ENCODE measurements around the gene DCP1A.
A peak's percentile ranks its signal among the peaks of the same experiment; 100 is the strongest.
"Not testable (repeated sequence)": the region's sequence is repeated elsewhere in the genome, so short reads cannot be mapped to it uniquely, and the experiment has no call there.

DCP1A gene

DNA sequence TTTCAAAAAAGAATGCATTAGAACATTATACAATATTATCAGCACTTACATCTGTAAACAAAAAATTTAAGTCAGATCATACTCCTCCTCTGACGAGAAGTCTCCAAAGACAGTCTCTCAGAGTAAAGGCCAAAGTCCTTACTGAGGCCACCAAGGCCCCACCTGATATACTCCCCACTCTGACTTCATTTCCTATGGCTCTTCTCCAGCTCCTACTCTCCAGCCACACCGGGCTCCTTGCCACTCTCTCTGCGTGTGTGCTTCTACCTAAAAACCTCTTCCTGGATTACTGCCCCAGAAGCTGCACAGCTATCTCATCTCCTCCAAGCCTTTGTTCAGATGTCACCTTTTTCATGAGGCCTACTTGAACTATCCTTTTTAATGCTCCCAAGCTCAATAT is 5.0 kb downstream of the DCP1A start:
- Mint-ChIP-seq H3K9me3 (no peaks in the 10 kb centered on the region), H3K36me3 (ENCODE audit: low read depth) (peaks cover 64% of the 10 kb centered on the region), H3K27ac (peak overlapping the region; percentile 62), H3K4me1 (peaks cover 22% of the 10 kb centered on the region), H3K27me3 (ENCODE audit: low read depth, poor library complexity) (no peaks in the 10 kb centered on the region), H3K4me3 (no peak overlapping the region)
- DNase-seq: no peak
- TF ChIP-seq, protein P1, sequence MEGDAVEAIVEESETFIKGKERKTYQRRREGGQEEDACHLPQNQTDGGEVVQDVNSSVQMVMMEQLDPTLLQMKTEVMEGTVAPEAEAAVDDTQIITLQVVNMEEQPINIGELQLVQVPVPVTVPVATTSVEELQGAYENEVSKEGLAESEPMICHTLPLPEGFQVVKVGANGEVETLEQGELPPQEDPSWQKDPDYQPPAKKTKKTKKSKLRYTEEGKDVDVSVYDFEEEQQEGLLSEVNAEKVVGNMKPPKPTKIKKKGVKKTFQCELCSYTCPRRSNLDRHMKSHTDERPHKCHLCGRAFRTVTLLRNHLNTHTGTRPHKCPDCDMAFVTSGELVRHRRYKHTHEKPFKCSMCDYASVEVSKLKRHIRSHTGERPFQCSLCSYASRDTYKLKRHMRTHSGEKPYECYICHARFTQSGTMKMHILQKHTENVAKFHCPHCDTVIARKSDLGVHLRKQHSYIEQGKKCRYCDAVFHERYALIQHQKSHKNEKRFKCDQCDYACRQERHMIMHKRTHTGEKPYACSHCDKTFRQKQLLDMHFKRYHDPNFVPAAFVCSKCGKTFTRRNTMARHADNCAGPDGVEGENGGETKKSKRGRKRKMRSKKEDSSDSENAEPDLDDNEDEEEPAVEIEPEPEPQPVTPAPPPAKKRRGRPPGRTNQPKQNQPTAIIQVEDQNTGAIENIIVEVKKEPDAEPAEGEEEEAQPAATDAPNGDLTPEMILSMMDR (IDR thresholded peaks at IDR 0.05): no peak

DNA sequence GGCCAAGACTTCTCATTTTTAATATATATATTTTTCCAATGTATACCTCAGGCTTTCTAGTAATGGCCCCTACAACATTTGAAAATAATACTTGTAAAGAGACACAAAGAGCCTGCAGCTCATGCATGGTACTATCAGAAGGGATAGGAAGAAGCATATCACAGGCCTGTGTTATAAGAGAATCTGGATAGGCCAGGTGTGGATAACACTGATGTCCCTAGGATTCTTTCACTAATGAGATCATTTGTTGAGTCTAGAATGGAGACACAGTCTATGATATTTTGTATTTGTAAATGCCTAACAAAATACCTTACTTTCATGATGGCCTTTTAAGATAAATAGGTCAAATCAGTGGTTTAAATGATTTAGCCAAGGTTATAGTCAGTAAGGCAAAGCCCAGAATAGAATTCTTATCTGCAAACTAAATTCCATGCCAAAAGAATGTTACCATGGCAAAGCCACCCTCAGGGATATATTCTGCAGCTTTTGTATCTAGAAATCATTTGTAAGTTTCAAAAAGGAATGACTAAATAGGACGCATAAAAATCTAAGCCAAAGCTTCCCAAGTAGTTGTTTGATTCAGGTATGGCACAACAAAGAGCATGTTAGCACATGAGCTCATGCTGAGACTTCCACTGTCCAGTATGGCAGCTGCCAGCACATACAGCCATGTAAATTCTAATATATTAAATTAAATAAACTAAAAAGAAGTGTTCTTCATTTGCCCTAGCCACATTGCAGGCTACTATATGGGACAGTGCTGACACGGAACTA is 10.0 kb downstream of the DCP1A start:
- Mint-ChIP-seq H3K27ac (no peak overlapping the region), H3K36me3 (ENCODE audit: low read depth) (peaks cover 87% of the 10 kb centered on the region), H3K27me3 (ENCODE audit: low read depth, poor library complexity) (no peaks in the 10 kb centered on the region), H3K9me3 (peaks cover 4% of the 10 kb centered on the region), H3K4me3 (no peak overlapping the region), H3K4me1 (no peaks in the 10 kb centered on the region)
- DNase-seq: no peak
- TF ChIP-seq, protein P1 (IDR thresholded peaks at IDR 0.05): no peak

DNA sequence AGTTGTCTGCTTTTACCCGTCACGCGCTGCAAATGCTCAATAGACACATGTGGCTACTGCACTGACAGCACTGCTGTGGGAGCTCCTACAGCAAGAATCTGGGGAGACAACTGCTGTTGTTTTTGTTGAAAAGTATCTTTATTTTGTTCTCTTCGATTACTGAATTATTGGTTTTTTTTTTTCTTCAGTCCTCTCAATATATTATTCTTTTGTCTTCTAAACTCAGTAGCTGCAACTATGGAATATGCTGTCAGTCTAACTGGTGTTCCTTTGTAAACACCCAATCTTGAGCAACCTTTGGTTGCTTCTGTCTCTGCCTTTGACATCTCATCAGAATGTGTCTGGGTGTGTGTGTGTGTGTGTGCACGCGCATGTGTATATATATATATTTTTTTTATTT is 12.6 kb downstream of the DCP1A start:
- DNase-seq: no peak
- TF ChIP-seq, protein P1 (IDR thresholded peaks at IDR 0.05): no peak
- no peak overlapping the region for H3K27ac Mint-ChIP-seq
- peaks cover 85% of the 10 kb centered on the region for H3K36me3 Mint-ChIP-seq (ENCODE audit: low read depth)
- H3K27me3 Mint-ChIP-seq (ENCODE audit: low read depth, poor library complexity): no peaks in the 10 kb centered on the region
- H3K4me1 Mint-ChIP-seq: no peaks in the 10 kb centered on the region
- H3K9me3 Mint-ChIP-seq: peaks cover 4% of the 10 kb centered on the region
- no peak overlapping the region for H3K4me3 Mint-ChIP-seq

DNA sequence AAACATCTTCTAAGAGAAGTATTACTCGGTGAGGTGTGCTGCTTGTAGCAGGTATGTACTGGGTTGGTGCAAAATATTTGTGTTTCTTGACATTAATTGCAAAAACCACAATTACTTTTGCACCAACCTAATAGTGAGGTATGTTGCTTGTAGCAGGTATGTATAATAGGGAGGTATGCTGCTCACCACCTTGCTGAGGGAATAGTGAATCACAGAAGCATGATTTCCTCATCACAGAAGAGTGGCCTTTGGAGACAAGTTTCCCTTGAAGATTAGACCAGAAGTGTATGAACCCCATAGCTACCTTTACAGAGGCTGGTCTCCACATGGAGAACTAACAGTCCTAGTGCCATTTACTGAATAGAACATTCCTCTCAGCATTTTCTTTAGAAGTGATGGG is 15.5 kb downstream of the DCP1A start:
- TF ChIP-seq, protein P1 (IDR thresholded peaks at IDR 0.05): no peak
- no peak overlapping the region for H3K27ac Mint-ChIP-seq
- H3K9me3 Mint-ChIP-seq: peaks cover 8% of the 10 kb centered on the region
- no peaks in the 10 kb centered on the region for H3K4me1 Mint-ChIP-seq
- H3K36me3 Mint-ChIP-seq (ENCODE audit: low read depth): peaks cover 86% of the 10 kb centered on the region
- DNase-seq: no peak
- no peak overlapping the region for H3K4me3 Mint-ChIP-seq
- H3K27me3 Mint-ChIP-seq (ENCODE audit: low read depth, poor library complexity): no peaks in the 10 kb centered on the region

DNA sequence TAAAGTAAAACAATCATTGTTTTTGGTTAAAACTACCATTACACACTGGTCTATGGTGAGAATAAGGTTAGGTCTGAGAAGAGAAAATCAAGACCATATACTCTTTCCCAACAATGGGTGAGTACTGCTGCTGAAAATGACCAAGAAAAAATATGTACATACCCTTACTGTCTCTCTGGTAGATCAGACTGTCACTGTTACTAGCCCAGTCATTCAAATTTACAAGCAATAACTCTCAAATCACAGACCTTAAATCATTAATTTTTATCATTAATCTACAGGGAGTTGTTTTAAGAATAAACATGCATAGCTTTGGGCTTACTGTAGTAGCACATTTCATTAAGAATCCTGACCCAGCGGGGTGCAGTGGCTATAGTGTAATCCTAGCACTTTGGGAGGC is 17.4 kb downstream of the DCP1A start:
- Mint-ChIP-seq H3K27ac (peak overlapping the region; percentile 10), H3K9me3 (peaks cover 8% of the 10 kb centered on the region)
- TF ChIP-seq, protein P1 (IDR thresholded peaks at IDR 0.05): no peak

DNA sequence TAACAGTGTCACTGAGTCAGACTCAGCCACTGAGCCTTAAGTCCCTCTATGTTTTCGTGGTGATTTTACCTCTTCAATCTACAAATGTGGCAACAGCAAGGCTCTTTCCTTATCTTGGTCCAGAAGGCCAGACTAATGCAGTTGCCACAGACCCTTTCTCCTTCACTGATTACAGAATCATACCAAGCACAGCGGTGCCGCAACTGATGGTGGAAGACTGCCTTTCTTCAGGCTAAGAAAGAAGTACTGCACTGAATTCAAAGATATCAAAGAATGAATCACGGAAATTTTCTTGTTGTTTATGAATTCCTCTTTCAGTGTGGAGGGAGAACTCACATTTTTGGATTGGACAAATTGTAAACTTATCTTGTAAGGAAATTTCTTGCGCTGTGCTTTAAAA is 18.6 kb downstream of the DCP1A start:
- H3K4me3 Mint-ChIP-seq: no peak overlapping the region

More for the DNA sequence above, 17.4 kb downstream of the DCP1A start:
- DNase-seq: no peak
- Mint-ChIP-seq H3K4me1 (no peaks in the 10 kb centered on the region), H3K27me3 (ENCODE audit: low read depth, poor library complexity) (no peaks in the 10 kb centered on the region), H3K36me3 (ENCODE audit: low read depth) (peaks cover 86% of the 10 kb centered on the region), H3K4me3 (no peak overlapping the region)

DNA sequence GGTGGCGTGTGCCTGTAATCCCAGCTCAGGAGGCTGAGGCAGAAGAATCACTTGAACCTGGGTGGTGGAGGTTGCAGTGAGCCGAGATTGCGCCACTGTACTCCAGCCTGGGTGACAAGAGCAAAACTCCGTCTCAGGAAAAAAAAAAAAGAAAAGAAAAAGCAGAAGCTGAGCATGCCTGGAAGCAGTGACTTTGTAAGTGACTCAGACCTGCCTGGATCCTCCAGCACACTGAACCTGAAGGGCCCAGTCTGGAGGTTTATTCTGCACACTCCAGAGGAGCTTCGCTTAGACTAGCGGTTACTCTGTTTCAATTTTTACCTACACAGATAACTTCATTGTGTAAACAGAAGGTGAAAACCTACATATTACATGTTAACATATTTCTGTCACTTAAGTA is 19.4 kb downstream of the DCP1A start:
- not testable (repeated sequence) for H3K4me1 Mint-ChIP-seq; H3K27ac Mint-ChIP-seq; H3K9me3 Mint-ChIP-seq; DNase-seq; H3K4me3 Mint-ChIP-seq; H3K27me3 Mint-ChIP-seq (ENCODE audit: low read depth, poor library complexity)
- H3K36me3 Mint-ChIP-seq (ENCODE audit: low read depth): peaks cover 82% of the 10 kb centered on the region

More for the DNA sequence above, 18.6 kb downstream of the DCP1A start:
- TF ChIP-seq, protein P1 (IDR thresholded peaks at IDR 0.05): no peak
- H3K36me3 Mint-ChIP-seq (ENCODE audit: low read depth): peaks cover 82% of the 10 kb centered on the region
- H3K27ac Mint-ChIP-seq: peak overlapping the region; percentile 62
- H3K9me3 Mint-ChIP-seq: peaks cover 8% of the 10 kb centered on the region
- no peak for DNase-seq
- H3K27me3 Mint-ChIP-seq (ENCODE audit: low read depth, poor library complexity): no peaks in the 10 kb centered on the region
- no peaks in the 10 kb centered on the region for H3K4me1 Mint-ChIP-seq
